MM.1S (cell line): Measurements from ENCODE around the gene MAGI2.

Source experiments
- DNase-seq: peaks from one replicate; pipeline ENCODE4 v3.0.0-alpha.2; 2015
- H2AFZ ChIP-seq: fragments of 300-600 bp; sonication (generic); 2 replicates; pipeline ENCODE4 v1.6.0; 2016; ENCODE audit warnings: antibody characterized with exemption, low read length
- H3F3A ChIP-seq: fragments of 300-600 bp; sonication (generic); 2 replicates; pipeline ENCODE4 v1.6.1; 2016; ENCODE audit warnings: mild to moderate bottlenecking, antibody characterized with exemption, low read length, moderate library complexity, mixed read lengths; ENCODE audit not compliant: insufficient read depth
- H3K27ac ChIP-seq: fragments of 300-600 bp; sonication (generic); 2 replicates; pipeline ENCODE4 v1.5.1; 2016; ENCODE audit warnings: mild to moderate bottlenecking, low read length
- H3K27me3 ChIP-seq: fragments of 300-600 bp; sonication (generic); replicated peaks from 2 replicates; pipeline ENCODE4 v1.6.0; 2016; ENCODE audit warnings: low read length; ENCODE audit not compliant: insufficient read depth
- H3K36me3 ChIP-seq: fragments of 300-600 bp; sonication (generic); replicated peaks from 2 replicates; pipeline ENCODE4 v1.6.1; 2016; ENCODE audit warnings: mild to moderate bottlenecking, low read length, mixed read lengths; ENCODE audit not compliant: insufficient read depth
- H3K4me1 ChIP-seq: fragments of 300-600 bp; sonication (generic); 2 replicates; pipeline ENCODE4 v1.6.1; 2016; ENCODE audit warnings: low read length, mixed read lengths
- H3K4me2 ChIP-seq: fragments of 300-600 bp; sonication (generic); 2 replicates; pipeline ENCODE4 v1.6.0; 2016; ENCODE audit warnings: low read depth, low read length
- H3K4me3 ChIP-seq: fragments of 300-600 bp; sonication (generic); 2 replicates; pipeline ENCODE4 v1.5.1; 2016; ENCODE audit warnings: low read length, mixed read lengths
- H3K79me2 ChIP-seq: fragments of 300-600 bp; sonication (generic); 2 replicates; pipeline ENCODE4 v1.6.1; 2016; ENCODE audit warnings: mixed run types, low read length, mixed read lengths
- H3K9ac ChIP-seq: fragments of 300-600 bp; sonication (generic); 2 replicates; pipeline ENCODE4 v1.6.1; 2016; ENCODE audit warnings: low read length, mixed read lengths
- H3K9me2 ChIP-seq: fragments of 300-600 bp; sonication (generic); replicated peaks from 2 replicates; pipeline ENCODE4 v1.6.1; 2016; ENCODE audit warnings: mild to moderate bottlenecking, low read length, mixed read lengths; ENCODE audit not compliant: insufficient read depth
- H3K9me3 ChIP-seq: fragments of 300-600 bp; sonication (generic); replicated peaks from 2 replicates; pipeline ENCODE4 v1.6.1; 2016; ENCODE audit warnings: mild to moderate bottlenecking, low read length, mixed read lengths; ENCODE audit not compliant: insufficient read depth
- H4K20me1 ChIP-seq: fragments of 300-600 bp; sonication (generic); 2 replicates; pipeline ENCODE4 v1.6.1; 2016; ENCODE audit warnings: mild to moderate bottlenecking, low read length, moderate library complexity, mixed read lengths; ENCODE audit not compliant: insufficient read depth
- CTCF ChIP-seq: fragments of 300-600 bp; sonication (generic); IDR thresholded peaks from 2 replicates; pipeline ENCODE4 v1.5.1; 2016; ENCODE audit warnings: antibody characterized with exemption, low read length, mixed read lengths
- EZH2 ChIP-seq: fragments of 300-600 bp; sonication (generic); optimal IDR thresholded peaks from 2 replicates; pipeline ENCODE3; 2017; ENCODE audit warnings: low read depth, mild to moderate bottlenecking, antibody characterized with exemption, low read length, mixed read lengths
- EZH2phosphoT487 ChIP-seq: fragments of 300-600 bp; sonication (generic); IDR thresholded peaks from 2 replicates; pipeline ENCODE4 v1.6.1; 2018; ENCODE audit warnings: antibody characterized with exemption, low read length

The MAGI2 gene

GRCh38 chr7:78441737-78442136 lies 1011.7 kb downstream of the MAGI2 start:
- Histone ChIP-seq H3K9me3 (no peaks in the 10 kb centered on the region), H3K79me2 (peaks cover 25% of the 10 kb centered on the region; the same call in 1 of the 2 replicates), H3K9ac (no peak overlapping the region), H3K4me1 (no peaks in the 10 kb centered on the region), H4K20me1 (no peaks in the 10 kb centered on the region), H3K4me3 (no peak overlapping the region), H3K9me2 (no peaks in the 10 kb centered on the region), H2AFZ (no peak overlapping the region), H3F3A (no peaks in the 10 kb centered on the region), H3K27me3 (no peaks in the 10 kb centered on the region), H3K36me3 (no peaks in the 10 kb centered on the region), H3K27ac (no peak overlapping the region), H3K4me2 (no peak overlapping the region)
- no peak for DNase-seq
- TF ChIP-seq EZH2 = no peak
- no peak for TF ChIP-seq EZH2phosphoT487
- TF ChIP-seq CTCF = no peak

- H3K9me2 ChIP-seq = no peaks in the 10 kb centered on the region
- H3K4me3 ChIP-seq = no peak overlapping the region
- no peaks in the 10 kb centered on the region for H4K20me1 ChIP-seq
- no peaks in the 10 kb centered on the region for H3K36me3 ChIP-seq
- no peak for DNase-seq
- H3K79me2 ChIP-seq = peaks cover 45% of the 10 kb centered on the region
- no peak overlapping the region for H3K9ac ChIP-seq
- no peaks in the 10 kb centered on the region for H3K9me3 ChIP-seq
- H3K4me2 ChIP-seq = no peak overlapping the region
- peaks cover 11% of the 10 kb centered on the region for H3K4me1 ChIP-seq
- H2AFZ ChIP-seq = no peak overlapping the region
- H3K27me3 ChIP-seq = no peaks in the 10 kb centered on the region
- H3K27ac ChIP-seq = no peak overlapping the region
- TF ChIP-seq EZH2phosphoT487 = no peak
- no peak for TF ChIP-seq CTCF
- TF ChIP-seq EZH2 = no peak
- no peaks in the 10 kb centered on the region for H3F3A ChIP-seq
These were observed 1015.0 kb downstream of the MAGI2 start for GRCh38 chr7:78438433-78438832.

GRCh38 chr7:78437118-78437517 lies 1016.3 kb downstream of the MAGI2 start:
- Histone ChIP-seq H4K20me1 (no peaks in the 10 kb centered on the region), H3F3A (peaks cover 5% of the 10 kb centered on the region; the same call in 1 of the 2 replicates), H3K27me3 (no peaks in the 10 kb centered on the region), H3K9me3 (no peaks in the 10 kb centered on the region), H3K36me3 (no peaks in the 10 kb centered on the region), H3K27ac (no peak overlapping the region), H2AFZ (no peak overlapping the region), H3K9me2 (no peaks in the 10 kb centered on the region), H3K4me1 (peaks cover 15% of the 10 kb centered on the region), H3K79me2 (peaks cover 42% of the 10 kb centered on the region), H3K4me2 (no peak overlapping the region), H3K4me3 (no peak overlapping the region), H3K9ac (no peak overlapping the region)
- DNase-seq = no peak
- TF ChIP-seq EZH2phosphoT487 (no peak), CTCF (no peak), EZH2 (no peak)
